ENCODE results near the gene GALM.

DNA sequence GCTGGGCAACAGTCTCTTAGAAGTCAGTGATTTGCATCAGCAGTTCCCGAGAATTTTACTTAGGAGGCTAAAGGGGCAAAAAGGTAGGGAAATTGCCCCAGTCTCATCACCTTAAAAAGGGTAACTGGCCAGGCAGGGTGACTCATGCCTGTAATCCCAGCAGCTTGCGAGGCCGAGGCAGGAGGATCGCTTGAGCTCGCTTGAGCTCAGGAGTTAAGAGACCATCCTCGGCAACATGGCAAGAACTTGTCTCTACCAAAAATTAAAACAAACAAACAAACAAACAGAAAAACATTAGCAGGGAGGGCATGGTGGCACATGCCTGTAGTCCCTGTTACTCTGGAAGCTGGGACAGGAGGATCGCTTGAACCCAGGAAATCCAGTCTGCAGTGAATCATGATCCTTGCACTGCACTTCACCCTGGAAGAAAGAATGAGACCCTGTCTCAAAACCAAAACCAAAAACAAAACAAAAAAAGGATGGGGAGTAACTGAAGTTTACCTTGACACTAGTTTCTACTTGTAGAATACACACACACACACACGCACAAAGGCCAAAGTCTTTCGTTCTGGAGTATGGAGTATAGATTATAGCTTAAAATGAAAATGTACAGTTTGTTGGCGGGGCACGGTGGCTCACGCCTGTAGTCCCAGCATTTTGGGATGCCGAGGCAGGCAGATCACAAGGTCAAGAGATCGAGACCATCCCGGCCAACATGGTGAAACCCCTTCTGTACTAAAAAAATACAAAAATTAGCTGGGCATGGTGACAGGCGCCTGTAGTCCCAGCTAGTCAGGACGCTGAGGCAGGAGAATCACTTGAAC lies 109.4 kb downstream of the GALM start:
- TF ChIP-seq, protein P1, sequence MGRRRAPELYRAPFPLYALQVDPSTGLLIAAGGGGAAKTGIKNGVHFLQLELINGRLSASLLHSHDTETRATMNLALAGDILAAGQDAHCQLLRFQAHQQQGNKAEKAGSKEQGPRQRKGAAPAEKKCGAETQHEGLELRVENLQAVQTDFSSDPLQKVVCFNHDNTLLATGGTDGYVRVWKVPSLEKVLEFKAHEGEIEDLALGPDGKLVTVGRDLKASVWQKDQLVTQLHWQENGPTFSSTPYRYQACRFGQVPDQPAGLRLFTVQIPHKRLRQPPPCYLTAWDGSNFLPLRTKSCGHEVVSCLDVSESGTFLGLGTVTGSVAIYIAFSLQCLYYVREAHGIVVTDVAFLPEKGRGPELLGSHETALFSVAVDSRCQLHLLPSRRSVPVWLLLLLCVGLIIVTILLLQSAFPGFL (CRISPR knock-in tag; IDR thresholded peaks at IDR 0.05) = no peak
- TF ChIP-seq DNMT1 (CRISPR knock-in tag; IDR thresholded peaks at IDR 0.05) = no peak

Data from HepG2 (cell line).